Mesenchymal stem cell (in vitro differentiated cells and primary cell): ENCODE data around the gene PRRT1B.
"Not testable (repeated sequence)": the region's sequence is repeated elsewhere in the genome, so short reads cannot be mapped to it uniquely, and the experiment has no call there.

Experiments used
- DNase-seq: peaks from one replicate; pipeline ENCODE4 v3.0.0-alpha.2; 2013
- H2AFZ ChIP-seq: one replicate; pipeline ENCODE4 v1.6.1; 2013; ENCODE audit warnings: low read depth, mild to moderate bottlenecking, control low read depth, inconsistent platforms, low read length, moderate library complexity
- H2AK5ac ChIP-seq: 2 replicates; pipeline ENCODE4 v1.6.1; 2013; ENCODE audit warnings: low read length, moderate library complexity, mild to moderate bottlenecking, inconsistent platforms; ENCODE audit not compliant: severe bottlenecking
- H2BK120ac ChIP-seq: one replicate; pipeline ENCODE4 v1.6.1; 2013; ENCODE audit warnings: low read depth, mild to moderate bottlenecking, inconsistent platforms, low read length, moderate library complexity
- H2BK12ac ChIP-seq, 2 experiments: one replicate each; pipeline ENCODE4 v1.6.1; 2013; ENCODE audit warnings: inconsistent platforms in 2 of 2, low read length in 2 of 2, mild to moderate bottlenecking in 2 of 2, moderate library complexity in 2 of 2, control low read depth in 1 of 2
- H2BK15ac ChIP-seq: one replicate; pipeline ENCODE4 v1.6.1; 2013; ENCODE audit warnings: mild to moderate bottlenecking, low read depth, inconsistent platforms; ENCODE audit not compliant: poor library complexity, severe bottlenecking
- H2BK5ac ChIP-seq: 2 replicates; pipeline ENCODE4 v1.6.1; 2013; ENCODE audit warnings: low read depth, mild to moderate bottlenecking, low read length, control low read depth, inconsistent platforms; ENCODE audit not compliant: poor library complexity, severe bottlenecking
- H3K14ac ChIP-seq, 2 experiments: one replicate each; pipeline ENCODE4 v1.6.1; 2013; ENCODE audit warnings: inconsistent platforms in 2 of 2, low read length in 2 of 2, control low read depth in 1 of 2, mild to moderate bottlenecking in 1 of 2, moderate library complexity in 1 of 2
- H3K18ac ChIP-seq, 2 experiments: one replicate each; pipeline ENCODE4 v1.6.1; 2013; ENCODE audit warnings: inconsistent platforms in 2 of 2, low read length in 2 of 2, control low read depth in 1 of 2, low read depth in 1 of 2, mild to moderate bottlenecking in 1 of 2
- H3K23ac ChIP-seq, 2 experiments: one replicate each; pipeline ENCODE4 v1.6.1; 2013; ENCODE audit warnings: inconsistent platforms in 2 of 2, low read length in 2 of 2, mild to moderate bottlenecking in 2 of 2, moderate library complexity in 2 of 2, control low read depth in 1 of 2
- H3K27ac ChIP-seq: 2 replicates; pipeline ENCODE4 v1.5.1; 2013; ENCODE audit warnings: mild to moderate bottlenecking, moderate library complexity, low read length, control low read depth, inconsistent platforms; ENCODE audit not compliant: poor library complexity, severe bottlenecking
- H3K27me3 ChIP-seq, 2 experiments: 2 replicates each; pipeline versions ENCODE4 v1.6.1 to v1.7.0; 2013; ENCODE audit warnings: low read length in 2 of 2, mild to moderate bottlenecking in 2 of 2, moderate library complexity in 2 of 2, control low read depth in 1 of 2, inconsistent platforms in 1 of 2; ENCODE audit not compliant: control insufficient read depth in 1 of 2, insufficient read depth in 1 of 2
- H3K36me3 ChIP-seq, 2 experiments: 2 replicates each; pipeline versions ENCODE4 v1.6.1 to v1.7.0; 2013; ENCODE audit warnings: low read length in 2 of 2, control low read depth in 1 of 2, inconsistent platforms in 1 of 2, low read depth in 1 of 2, mild to moderate bottlenecking in 1 of 2; ENCODE audit not compliant: insufficient read depth in 2 of 2, control insufficient read depth in 1 of 2
- H3K4ac ChIP-seq, 2 experiments: one replicate each; pipeline ENCODE4 v1.6.1; 2013; ENCODE audit warnings: inconsistent platforms in 2 of 2, low read length in 2 of 2, mild to moderate bottlenecking in 2 of 2, moderate library complexity in 2 of 2, control low read depth in 1 of 2, low read depth in 1 of 2
- H3K4me1 ChIP-seq: 2 replicates; pipeline ENCODE4 v1.6.1; 2013; ENCODE audit warnings: low read depth, low read length, control low read depth; ENCODE audit not compliant: control insufficient read depth, insufficient read depth
- H3K4me2 ChIP-seq: 2 replicates; pipeline ENCODE4 v1.6.1; 2013; ENCODE audit warnings: low read length, mild to moderate bottlenecking, inconsistent platforms; ENCODE audit not compliant: poor library complexity, severe bottlenecking
- H3K4me3 ChIP-seq, 2 experiments: 2 replicates each; pipeline versions ENCODE4 v1.5.1 to v1.7.0; 2013; ENCODE audit warnings: low read length in 2 of 2, mild to moderate bottlenecking in 2 of 2, control low read depth in 1 of 2, low read depth in 1 of 2; ENCODE audit not compliant: insufficient read depth in 1 of 2
- H3K79me1 ChIP-seq: replicated peaks from 2 replicates; pipeline ENCODE4 v1.6.1; 2013; ENCODE audit warnings: mild to moderate bottlenecking, control low read depth, low read length, inconsistent platforms; ENCODE audit not compliant: poor library complexity, severe bottlenecking
- H3K9ac ChIP-seq: 2 replicates; pipeline ENCODE4 v1.7.0; 2013; ENCODE audit warnings: mild to moderate bottlenecking, low read length, moderate library complexity
- H3K9me3 ChIP-seq: 2 replicates; pipeline ENCODE4 v1.7.0; 2013; ENCODE audit warnings: mild to moderate bottlenecking, low read length; ENCODE audit not compliant: control insufficient read depth
- H4K8ac ChIP-seq: one replicate; pipeline ENCODE4 v1.6.1; 2013; ENCODE audit warnings: inconsistent platforms, mild to moderate bottlenecking, low read length, moderate library complexity
- H4K91ac ChIP-seq: one replicate; pipeline ENCODE4 v1.6.1; 2013; ENCODE audit warnings: mild to moderate bottlenecking, low read length, inconsistent platforms
- WGBS: methylation state at CpG from one replicate; pipeline ENCODE4 v1.1.7; 2013; ENCODE audit warnings: mixed read lengths; 5-methylcytosine and 5-hydroxymethylcytosine counted together

The PRRT1B gene

DNA sequence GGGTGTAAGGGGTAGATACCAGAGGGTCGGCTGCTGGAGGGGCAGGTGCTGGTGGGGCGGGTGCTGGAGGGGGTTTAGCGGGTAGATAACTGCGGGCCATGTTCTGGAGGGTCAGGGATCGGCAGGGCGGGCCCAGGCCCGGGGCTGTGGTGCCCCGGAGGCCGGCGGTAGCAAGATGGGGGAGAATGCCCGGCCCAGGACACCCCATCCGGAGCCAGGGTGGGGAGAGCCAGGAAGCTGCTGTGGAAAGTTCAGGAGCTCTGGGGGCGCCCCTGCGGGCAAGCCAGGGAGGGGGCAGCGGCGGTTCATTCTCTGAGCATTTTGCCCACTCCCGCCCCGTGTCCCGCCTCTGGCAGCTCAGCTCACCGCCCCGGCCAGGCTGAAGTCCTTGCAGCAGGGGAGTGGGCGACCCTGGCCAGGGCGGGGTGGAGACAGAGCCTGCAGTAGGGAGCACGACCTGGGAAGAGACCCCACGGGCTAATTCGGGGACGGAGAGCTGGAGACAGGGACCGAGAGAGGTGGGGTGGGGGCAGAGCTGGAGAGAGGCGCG lies 538 bp downstream of the PRRT1B start:
- 32% methylated on average over 29 of the region's 30 CpGs for WGBS

DNA sequence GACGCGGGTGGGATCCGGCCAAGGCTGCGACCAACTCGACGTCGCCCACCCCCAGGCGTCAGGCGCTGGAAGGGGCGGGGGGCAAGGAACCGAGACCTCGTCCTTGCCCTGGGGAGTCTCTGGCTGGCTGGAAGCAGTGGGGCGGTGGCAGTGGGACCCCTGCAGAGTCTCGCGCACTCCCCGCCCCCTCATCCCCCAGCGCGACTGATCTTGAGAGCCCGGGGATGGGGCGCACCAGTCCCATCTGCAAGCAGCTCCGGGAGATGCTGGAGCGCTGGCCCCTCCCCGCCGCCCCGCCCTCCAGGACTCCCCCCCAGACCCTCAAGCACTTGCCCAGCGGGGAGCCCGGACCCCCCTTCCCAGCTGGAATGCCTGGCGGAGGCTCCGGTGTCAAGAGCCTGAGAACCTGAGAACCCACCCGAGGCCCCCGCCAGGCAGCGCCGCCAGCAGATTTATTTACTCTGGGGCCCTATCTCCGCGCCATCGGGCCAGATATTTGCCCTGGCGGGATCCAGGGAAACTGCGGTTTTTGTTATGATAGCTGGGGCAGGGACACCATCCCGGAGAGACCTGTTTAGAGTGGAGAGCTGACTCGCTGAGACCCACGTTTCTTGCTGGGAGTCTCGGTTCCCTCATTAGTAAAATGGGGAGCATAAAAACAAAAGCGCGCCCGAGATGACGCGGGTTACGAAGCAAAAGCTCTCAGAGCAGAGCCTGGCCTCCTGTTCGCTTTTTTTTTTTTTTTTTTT lies 1.2 kb downstream of the PRRT1B start:
- no peak overlapping the region for H2BK120ac ChIP-seq
- H2BK15ac ChIP-seq: no peak overlapping the region
- no peaks in the 10 kb centered on the region for H3K79me1 ChIP-seq
- no peak overlapping the region for H4K91ac ChIP-seq
- peak overlapping the region; percentile 51 for H3K9ac ChIP-seq
- peak; percentile 46 for DNase-seq
- no peak overlapping the region for H3K18ac ChIP-seq
- H3K4ac ChIP-seq: no peak overlapping the region
- 9% methylated on average over 46 of the region's 49 CpGs for WGBS
- H3K9me3 ChIP-seq: peaks cover 28% of the 10 kb centered on the region
- no peak overlapping the region for H2BK5ac ChIP-seq
- no peak overlapping the region for H3K23ac ChIP-seq
- no peak overlapping the region for H3K14ac ChIP-seq
- no peak overlapping the region for H3K27ac ChIP-seq
- H2AFZ ChIP-seq: no peak overlapping the region
- H3K4me2 ChIP-seq: peak overlapping the region; percentile 37
- peak overlapping the region in 1 of 2 experiments; percentile 73 for H3K4me3 ChIP-seq
- H3K36me3 ChIP-seq: no peaks in the 10 kb centered on the region
- H2BK12ac ChIP-seq: no peak overlapping the region
- peaks cover 18% of the 10 kb centered on the region for H3K4me1 ChIP-seq
- peaks cover 24 to 56% of the 10 kb centered on the region in 2 experiments for H3K27me3 ChIP-seq
- no peak overlapping the region for H4K8ac ChIP-seq
- H2AK5ac ChIP-seq: no peak overlapping the region

More for the DNA sequence above, 538 bp downstream of the PRRT1B start:
- H3K79me1 ChIP-seq: no peaks in the 10 kb centered on the region
- H2BK15ac ChIP-seq: no peak overlapping the region
- no peak overlapping the region for H3K18ac ChIP-seq
- H2BK5ac ChIP-seq: no peak overlapping the region
- H3K14ac ChIP-seq: no peak overlapping the region
- H3K36me3 ChIP-seq: no peaks in the 10 kb centered on the region
- H2AFZ ChIP-seq: no peak overlapping the region
- no peak for DNase-seq
- H3K27me3 ChIP-seq: peaks cover 24 to 56% of the 10 kb centered on the region in 2 experiments
- H2BK12ac ChIP-seq: no peak overlapping the region
- H3K4ac ChIP-seq: no peak overlapping the region
- H2BK120ac ChIP-seq: no peak overlapping the region
- H3K23ac ChIP-seq: no peak overlapping the region
- H4K91ac ChIP-seq: no peak overlapping the region
- H3K4me1 ChIP-seq: peaks cover 18% of the 10 kb centered on the region
- no peak overlapping the region for H3K27ac ChIP-seq
- no peak overlapping the region for H2AK5ac ChIP-seq
- peak overlapping the region; percentile 42 for H3K4me2 ChIP-seq
- peaks cover 28% of the 10 kb centered on the region for H3K9me3 ChIP-seq
- no peak overlapping the region for H4K8ac ChIP-seq
- no peak overlapping the region for H3K9ac ChIP-seq
- H3K4me3 ChIP-seq: peak overlapping the region in 1 of 2 experiments; percentile 20

GRCh38 chr9:131549186-131549585 lies 3.9 kb downstream of the PRRT1B start:
- H3K4ac ChIP-seq, H3K27ac ChIP-seq, H3K79me1 ChIP-seq, H3K36me3 ChIP-seq, H2AFZ ChIP-seq, H3K4me2 ChIP-seq, H4K8ac ChIP-seq, H3K23ac ChIP-seq, H2BK120ac ChIP-seq, H4K91ac ChIP-seq, H2BK12ac ChIP-seq, H3K18ac ChIP-seq, H2BK5ac ChIP-seq, H3K14ac ChIP-seq, DNase-seq, H2BK15ac ChIP-seq, H3K4me3 ChIP-seq, H3K9me3 ChIP-seq, H2AK5ac ChIP-seq, H3K9ac ChIP-seq: not testable (repeated sequence)
- Histone ChIP-seq H3K27me3 (peaks cover 31 to 76% of the 10 kb centered on the region in 2 experiments), H3K4me1 (peaks cover 18% of the 10 kb centered on the region)
- 86% methylated on average over 10 of the region's 10 CpGs for WGBS

DNA sequence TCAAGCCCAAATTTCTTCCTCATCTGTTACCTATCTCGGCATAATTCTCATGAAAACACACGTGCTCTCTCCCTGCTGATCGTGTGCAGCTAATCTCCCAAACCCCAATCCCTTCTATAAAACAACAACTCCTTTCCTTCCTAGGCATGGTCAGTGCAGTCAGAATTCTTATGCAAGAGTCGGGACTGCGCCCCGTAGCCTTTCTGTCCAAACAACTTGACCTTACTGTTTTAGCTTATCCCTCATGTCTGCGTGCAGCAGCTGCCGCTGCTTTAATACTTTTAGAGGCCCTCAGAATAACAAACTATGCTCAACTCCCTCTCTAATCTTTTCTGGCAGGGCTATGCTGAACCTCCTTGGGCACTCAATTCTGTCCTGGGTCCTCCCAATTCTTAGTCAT lies 5.1 kb downstream of the PRRT1B start:
- not testable (repeated sequence) for H2BK120ac ChIP-seq, H3K23ac ChIP-seq, H4K8ac ChIP-seq, H2BK15ac ChIP-seq, H3K4me2 ChIP-seq, H3K36me3 ChIP-seq, DNase-seq, H3K18ac ChIP-seq, H4K91ac ChIP-seq, H2AK5ac ChIP-seq, H3K4ac ChIP-seq, H3K9ac ChIP-seq, H2AFZ ChIP-seq, H2BK12ac ChIP-seq, H2BK5ac ChIP-seq, H3K79me1 ChIP-seq, H3K9me3 ChIP-seq, H3K4me3 ChIP-seq, H3K14ac ChIP-seq, H3K27ac ChIP-seq
- 95% methylated on average over 8 of the region's 8 CpGs for WGBS
- peaks cover 38 to 75% of the 10 kb centered on the region in 2 experiments for H3K27me3 ChIP-seq
- peaks cover 16% of the 10 kb centered on the region for H3K4me1 ChIP-seq
